Adrenal gland (tissue), 12 donors: Measurements from ENCODE around the gene BMPR1B. TPM values are rescaled to one million over a fixed set of nuclear protein-coding genes. Genes with fewer than 3 reads are reported as not detected.
"Not testable (repeated sequence)": the region's sequence is repeated elsewhere in the genome, so short reads cannot be mapped to it uniquely, and the experiment has no call there.

Experiments
- DNase-seq, 7 donors: peaks; one replicate each; pipeline ENCODE4 v3.0.0-alpha.2; 2019 to 2020
- H3K27ac ChIP-seq, 5 donors: fragments of 200-600 bp; sonication (generic) in 4 of 5; 1 replicate in 3 of 5; 2 replicates in 2 of 5; pipeline versions ENCODE4 v1.5.1 to v1.8.0; 2016 to 2020; ENCODE audit warnings: mild to moderate bottlenecking in 1 of 5
- H3K27me3 ChIP-seq: fragments of 200-600 bp; 2 replicates; pipeline ENCODE4 v1.8.0; 2021
- H3K36me3 ChIP-seq, 2 donors: fragments of 200-600 bp; replicated peaks in 1 of 2; 1 replicate in 1 of 2; 2 replicates in 1 of 2; pipeline versions ENCODE4 v1.5.1 to v1.8.0; 2018 to 2022
- H3K4me1 ChIP-seq, 2 donors: fragments of 200-600 bp; replicated peaks in 1 of 2; 1 replicate in 1 of 2; 2 replicates in 1 of 2; pipeline versions ENCODE4 v1.5.1 to v1.8.0; 2018 to 2021
- H3K4me3 ChIP-seq, 4 donors: fragments of 200-600 bp; sonication (generic) in 3 of 4; one replicate each; pipeline ENCODE4 v1.5.1; 2016 to 2018
- H3K9me3 ChIP-seq, 3 donors: fragments of 200-600 bp; sonication (generic) in 1 of 3; replicated peaks in 1 of 3; 1 replicate in 2 of 3; 2 replicates in 1 of 3; pipeline versions ENCODE4 v1.5.1 to v1.8.0; 2016 to 2021
- CTCF ChIP-seq, 6 experiments: fragments of 450-650 bp in 4 of 6; fragments of 200-600 bp in 2 of 6; sonication (generic) in 1 of 6; IDR thresholded peaks; 1 replicate in 5 of 6; 2 replicates in 1 of 6; pipeline versions ENCODE4 v1.5.1 to v1.8.0; 2016 to 2021; ENCODE audit warnings: antibody characterized with exemption in 6 of 6, mild to moderate bottlenecking in 2 of 6, moderate library complexity in 1 of 6
- POLR2A ChIP-seq, 2 donors: fragments of 450-650 bp; IDR thresholded peaks; one replicate each; pipeline ENCODE4 v1.6.1; 2017; ENCODE audit warnings: antibody characterized with exemption in 2 of 2, mild to moderate bottlenecking in 2 of 2, moderate library complexity in 1 of 2
- WGBS, 4 donors: extraction: QIAGEN DNeasy Blood & Tissue Kit in 2 of 4; methylation state at CpG; one replicate each; pipeline versions ENCODE4 v1.1.5 to v1.1.7; 2013 to 2017; 5-methylcytosine and 5-hydroxymethylcytosine counted together
- intact Hi-C, 2 donors: fragments of 100-400 bp; cut with DNase I; formaldehyde crosslinking; loops; one replicate each; pipeline versions ENCODE4 v1.14.1 to v1.15.0; 2022 to 2023
- polyA plus RNA-seq, 3 donors: library from polyadenylated mRNA; stranded (reverse); fragments of 200-250 nt in 2 of 3; fragments of 350-450 nt in 1 of 3; fragmentation: Illumina TruSeq in 1 of 3; extraction: RNeasy Lipid Tissue Mini Kit (QIAGEN cat#74804) in 1 of 3; gene quantifications; one replicate each; pipeline ENCODE4 v1.2.3, GENCODE V29; 2013 to 2014
- total RNA-seq, 9 donors: library from RNA; depleted of rRNA in 4 of 9; stranded (reverse); fragments of >200 nt in 4 of 9; fragments of 120-200 nt in 1 of 9; fragmentation: NEBNext Ultra II Directional in 1 of 9; extraction: Animal tissue kit (Norgen Biotek cat#: 25700) in 1 of 9; gene quantifications; one replicate each; pipeline versions ENCODE4 v1.1.0 to v1.2.4, GENCODE V29; 2013 to 2023
- donor health status: healthy with polysubstance abuse.
- donor health status: Bipolar disorder and iron deficiency.
- donor health status: DM: yes; HTN: yes; CAD: no.
- donor health status: DM: no; HTN: no; CAD: no.
- donor health status: DM: no; HTN: no; CAD: no.
- donor health status: DM: yes; HTN: yes; CAD: no.

The BMPR1B gene
- total and polyA plus RNA-seq, 12 donors, result 0.94 to 22.2 (median 6.2) TPM

GRCh38 chr4:94833394-94833793, 75.6 kb downstream of the BMPR1B start:
- 35 to 66% (median 53%) methylated on average over 1 of the region's 1 CpG for WGBS, 4 donors
- no peak overlapping the region for H3K27ac ChIP-seq
- H3K27me3 ChIP-seq, result no peaks in the 10 kb centered on the region
- intact Hi-C loops, result no loop called here
- no peaks in the 10 kb centered on the region for H3K36me3 ChIP-seq
- H3K4me1 ChIP-seq, result no peaks in the 10 kb centered on the region
- TF ChIP-seq CTCF (IDR thresholded peaks at IDR 0.05) (no peak), POLR2A (IDR thresholded peaks at IDR 0.05) (no peak)
- no peak for DNase-seq
- no peak overlapping the region for H3K4me3 ChIP-seq
- no peaks in the 10 kb centered on the region for H3K9me3 ChIP-seq

- DNase-seq, result no peak
- intact Hi-C loops, result no loop called here
- H3K27me3 ChIP-seq, result no peaks in the 10 kb centered on the region
- H3K9me3 ChIP-seq, result no peaks in the 10 kb centered on the region
- no peak for TF ChIP-seq CTCF (IDR thresholded peaks at IDR 0.05)
- no peak for TF ChIP-seq POLR2A (IDR thresholded peaks at IDR 0.05)
- WGBS, 4 donors, result 66 to 82% (median 73%) methylated on average over 1 of the region's 1 CpG
- H3K4me1 ChIP-seq, result no peaks in the 10 kb centered on the region
- H3K36me3 ChIP-seq, result no peaks in the 10 kb centered on the region
- H3K4me3 ChIP-seq, result no peak overlapping the region
- no peak overlapping the region for H3K27ac ChIP-seq
These were observed 76.7 kb downstream of the BMPR1B start for GRCh38 chr4:94834501-94834900.

GRCh38 chr4:94841166-94841863, 83.6 kb downstream of the BMPR1B start:
- DNase-seq, H3K9me3 ChIP-seq, H3K4me3 ChIP-seq, H3K4me1 ChIP-seq, H3K36me3 ChIP-seq, H3K27me3 ChIP-seq, H3K27ac ChIP-seq, intact Hi-C loops: not testable (repeated sequence)
- 83 to 88% (median 85%) methylated on average over 24 to 29 of the region's 29 CpGs for whole genome bisulfite sequencing, 4 donors

- H3K27me3 ChIP-seq, result no peaks in the 10 kb centered on the region
- no peak overlapping the region for H3K27ac ChIP-seq
- no peak for TF ChIP-seq POLR2A (IDR thresholded peaks at IDR 0.05)
- no peak for TF ChIP-seq CTCF (IDR thresholded peaks at IDR 0.05)
- intact Hi-C loops, result no loop called here
- H3K4me3 ChIP-seq, result no peak overlapping the region
- H3K9me3 ChIP-seq, result no peaks in the 10 kb centered on the region
- H3K36me3 ChIP-seq, result no peaks in the 10 kb centered on the region
- 46 to 69% (median 55%) methylated on average over 3 of the region's 3 CpGs for whole genome bisulfite sequencing, 4 donors
- no peaks in the 10 kb centered on the region for H3K4me1 ChIP-seq
- no peak for DNase-seq
These were observed 84.1 kb downstream of the BMPR1B start for GRCh38 chr4:94841864-94842221.

GRCh38 chr4:94843216-94843615, 85.5 kb downstream of the BMPR1B start:
- intact Hi-C loops, result no loop called here
- Histone ChIP-seq H3K27ac (no peak overlapping the region), H3K4me3 (no peak overlapping the region)

More at GRCh38 chr4:94843216-94843615, 85.5 kb downstream of the BMPR1B start:
- DNase-seq, result no peak
- no peaks in the 10 kb centered on the region for H3K9me3 ChIP-seq
- H3K27me3 ChIP-seq, result no peaks in the 10 kb centered on the region
- H3K4me1 ChIP-seq, result no peaks in the 10 kb centered on the region
- H3K36me3 ChIP-seq, result no peaks in the 10 kb centered on the region
- TF ChIP-seq CTCF (IDR thresholded peaks at IDR 0.05), result no peak
- no peak for TF ChIP-seq POLR2A (IDR thresholded peaks at IDR 0.05)
